ENCODE measurements around the gene MROH2A. TPM values are rescaled to one million over a fixed set of nuclear protein-coding genes. Genes with fewer than 3 reads are reported as not detected.

MROH2A gene
- total RNA-seq, 1 experiment from 2014 or later = 0.33 TPM

DNA sequence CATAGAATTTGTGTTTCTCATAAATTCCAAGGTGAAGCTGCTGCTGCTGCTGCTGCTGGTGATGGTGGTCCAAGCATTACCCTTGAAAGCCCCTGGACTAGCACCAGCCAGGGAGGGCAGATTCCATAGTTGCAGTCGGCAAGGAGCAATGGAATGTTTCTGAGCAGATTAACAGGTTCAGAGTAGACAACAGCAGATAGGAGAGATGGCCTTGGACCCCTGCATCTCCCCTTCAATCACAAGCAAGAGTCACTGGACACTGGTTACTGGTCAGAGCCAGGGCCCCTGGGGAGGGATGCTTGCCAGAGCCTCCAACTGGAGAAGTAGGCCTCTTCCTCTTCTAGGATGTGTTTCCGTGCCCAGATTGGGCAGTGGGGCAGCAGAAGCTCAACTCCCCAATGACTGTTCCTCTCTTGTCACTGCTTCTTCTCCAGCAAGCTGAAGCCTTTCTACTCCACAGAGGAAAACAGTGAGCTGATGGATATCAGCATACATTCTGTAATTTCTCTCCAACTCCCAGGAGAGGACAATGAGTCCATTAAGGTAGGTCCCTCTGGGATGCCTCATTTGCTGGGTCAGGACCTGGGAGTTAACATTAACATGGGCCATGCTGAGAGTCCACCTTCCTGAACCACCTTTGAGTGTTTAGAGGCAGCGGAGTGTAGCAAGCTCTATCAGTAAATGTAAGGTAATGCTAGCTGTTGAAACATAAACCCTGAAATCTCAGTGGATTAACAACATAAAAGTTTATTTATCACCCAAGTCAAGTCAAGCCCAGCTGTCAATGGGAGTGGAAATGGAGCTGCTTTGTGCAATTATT lies 35.3 kb downstream of the MROH2A start:
- CTCF ChIA-PET = no interaction called here
- no peak for DNase-seq
- Mint-ChIP-seq H3K27ac (ENCODE audit: unreplicated experiment) (no peak overlapping the region), H3K9me3 (ENCODE audit: low read depth, unreplicated experiment) (no peaks in the 10 kb centered on the region), H3K4me3 (ENCODE audit: low read depth, unreplicated experiment) (no peak overlapping the region), H3K27me3 (ENCODE audit: unreplicated experiment) (peaks cover 28% of the 10 kb centered on the region), H3K36me3 (ENCODE audit: insufficient read depth, unreplicated experiment) (peaks cover 5% of the 10 kb centered on the region), H3K4me1 (ENCODE audit: low read depth, unreplicated experiment) (no peaks in the 10 kb centered on the region)
- intact Hi-C loops (cut with micrococcal nuclease; ENCODE audit: unreplicated experiment) = no loop called here
- no TSS peak for BruUV-seq (replicated peaks)
- TF ChIP-seq, protein P1, sequence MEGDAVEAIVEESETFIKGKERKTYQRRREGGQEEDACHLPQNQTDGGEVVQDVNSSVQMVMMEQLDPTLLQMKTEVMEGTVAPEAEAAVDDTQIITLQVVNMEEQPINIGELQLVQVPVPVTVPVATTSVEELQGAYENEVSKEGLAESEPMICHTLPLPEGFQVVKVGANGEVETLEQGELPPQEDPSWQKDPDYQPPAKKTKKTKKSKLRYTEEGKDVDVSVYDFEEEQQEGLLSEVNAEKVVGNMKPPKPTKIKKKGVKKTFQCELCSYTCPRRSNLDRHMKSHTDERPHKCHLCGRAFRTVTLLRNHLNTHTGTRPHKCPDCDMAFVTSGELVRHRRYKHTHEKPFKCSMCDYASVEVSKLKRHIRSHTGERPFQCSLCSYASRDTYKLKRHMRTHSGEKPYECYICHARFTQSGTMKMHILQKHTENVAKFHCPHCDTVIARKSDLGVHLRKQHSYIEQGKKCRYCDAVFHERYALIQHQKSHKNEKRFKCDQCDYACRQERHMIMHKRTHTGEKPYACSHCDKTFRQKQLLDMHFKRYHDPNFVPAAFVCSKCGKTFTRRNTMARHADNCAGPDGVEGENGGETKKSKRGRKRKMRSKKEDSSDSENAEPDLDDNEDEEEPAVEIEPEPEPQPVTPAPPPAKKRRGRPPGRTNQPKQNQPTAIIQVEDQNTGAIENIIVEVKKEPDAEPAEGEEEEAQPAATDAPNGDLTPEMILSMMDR (IDR thresholded peaks at IDR 0.05; ENCODE audit: unreplicated experiment) = no peak

DNA sequence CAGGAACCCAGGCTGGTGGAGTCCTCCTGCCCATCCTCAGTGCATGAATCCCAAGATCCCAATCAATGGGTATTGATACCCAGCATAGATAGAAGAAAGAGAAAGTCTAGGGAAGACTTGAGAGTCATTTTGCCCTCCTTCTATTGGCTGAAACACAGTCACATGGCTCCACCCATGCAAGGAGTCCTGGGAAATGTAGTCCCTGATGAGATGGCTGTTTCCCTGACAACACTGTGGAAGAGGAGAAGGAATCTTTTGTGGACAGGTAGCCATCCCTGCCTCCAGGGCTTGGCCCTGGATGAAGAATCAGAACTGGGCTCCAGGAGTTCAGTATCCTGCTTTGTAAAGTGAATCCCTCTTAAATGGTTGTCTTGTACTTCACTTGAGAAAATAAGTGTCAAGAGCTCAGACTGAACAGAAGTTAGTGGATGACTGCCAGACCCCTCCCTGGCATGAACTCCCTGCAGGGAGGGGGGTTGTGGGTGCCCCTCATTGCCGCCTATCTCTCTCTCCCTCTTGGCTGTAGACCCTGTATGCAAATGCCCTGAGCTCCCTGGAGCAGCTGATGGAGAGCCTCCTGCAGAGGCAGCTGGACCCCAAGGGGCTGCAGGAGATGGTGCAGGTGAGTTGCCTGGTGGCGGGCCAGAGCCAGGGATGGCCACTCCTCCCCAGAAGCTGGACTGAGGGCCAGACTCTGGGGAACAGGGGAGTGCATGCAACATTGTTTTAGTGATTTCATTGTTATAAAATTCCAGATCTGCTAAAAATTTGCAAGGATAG lies 36.1 kb downstream of the MROH2A start:
- no peak overlapping the region for H3K27ac Mint-ChIP-seq (ENCODE audit: unreplicated experiment)
- intact Hi-C loops (cut with micrococcal nuclease; ENCODE audit: unreplicated experiment) = no loop called here
- TF ChIP-seq, protein P1 (IDR thresholded peaks at IDR 0.05; ENCODE audit: unreplicated experiment) = no peak
- H3K4me1 Mint-ChIP-seq (ENCODE audit: low read depth, unreplicated experiment) = no peaks in the 10 kb centered on the region
- peak; percentile 20 for DNase-seq
- no TSS peak for BruUV-seq (replicated peaks)
- no peaks in the 10 kb centered on the region for H3K9me3 Mint-ChIP-seq (ENCODE audit: low read depth, unreplicated experiment)
- H3K36me3 Mint-ChIP-seq (ENCODE audit: insufficient read depth, unreplicated experiment) = peaks cover 5% of the 10 kb centered on the region
- no peak overlapping the region for H3K4me3 Mint-ChIP-seq (ENCODE audit: low read depth, unreplicated experiment)
- H3K27me3 Mint-ChIP-seq (ENCODE audit: unreplicated experiment) = peaks cover 24% of the 10 kb centered on the region
- CTCF ChIA-PET = interaction anchor here (1.5 kb wide), 1 partner anchor 15 kb away, joined by 3 read pairs; no protein-coding TSS in a partner anchor

- Mint-ChIP-seq H3K27me3 (ENCODE audit: unreplicated experiment) (peaks cover 20% of the 10 kb centered on the region), H3K4me3 (ENCODE audit: low read depth, unreplicated experiment) (no peak overlapping the region), H3K9me3 (ENCODE audit: low read depth, unreplicated experiment) (no peaks in the 10 kb centered on the region), H3K36me3 (ENCODE audit: insufficient read depth, unreplicated experiment) (peaks cover 5% of the 10 kb centered on the region), H3K27ac (ENCODE audit: unreplicated experiment) (no peak overlapping the region), H3K4me1 (ENCODE audit: low read depth, unreplicated experiment) (no peaks in the 10 kb centered on the region)
- TF ChIP-seq, protein P1 (IDR thresholded peaks at IDR 0.05; ENCODE audit: unreplicated experiment) = no peak
- no peak for DNase-seq
- no TSS peak for BruUV-seq (replicated peaks)
- CTCF ChIA-PET = no interaction called here
- intact Hi-C loops (cut with micrococcal nuclease; ENCODE audit: unreplicated experiment) = no loop called here
Measured at GRCh38 chr2:233815861-233816260, 37.7 kb downstream of the MROH2A start.

- Mint-ChIP-seq H3K36me3 (ENCODE audit: insufficient read depth, unreplicated experiment) (peaks cover 5% of the 10 kb centered on the region), H3K27ac (ENCODE audit: unreplicated experiment) (no peak overlapping the region)
- TF ChIP-seq, protein P1 (IDR thresholded peaks at IDR 0.05; ENCODE audit: unreplicated experiment) = no peak
Measured at GRCh38 chr2:233816334-233816733, 38.2 kb downstream of the MROH2A start.

More at GRCh38 chr2:233816334-233816733, 38.2 kb downstream of the MROH2A start:
- intact Hi-C loops (cut with micrococcal nuclease; ENCODE audit: unreplicated experiment) = no loop called here
- Mint-ChIP-seq H3K27me3 (ENCODE audit: unreplicated experiment) (peaks cover 24% of the 10 kb centered on the region), H3K4me1 (ENCODE audit: low read depth, unreplicated experiment) (no peaks in the 10 kb centered on the region), H3K9me3 (ENCODE audit: low read depth, unreplicated experiment) (no peaks in the 10 kb centered on the region), H3K4me3 (ENCODE audit: low read depth, unreplicated experiment) (no peak overlapping the region)
- CTCF ChIA-PET = no interaction called here
- no peak for DNase-seq
- no TSS peak for BruUV-seq (replicated peaks)
